Calu3 (cell line): Measurements from ENCODE around the gene FRMD5. TPM values are rescaled to one million over a fixed set of nuclear protein-coding genes. Genes with fewer than 3 reads are reported as not detected.

Experiments used
- BruUV-seq: library from RNA; stranded (reverse); fragments of 400-500 nt; replicated peaks from 2 replicates; lab custom pipeline; 2021; lab: Mats Ljungman, UMichigan
- CTCF ChIA-PET: fragments of 300-600 bp; sonication (Branson Sonifier 250); formaldehyde crosslinking; loops from one replicate; lab custom pipeline; 2022; ENCODE audit warnings: antibody characterized with exemption; lab: Charles Lee
- DNase-seq: peaks from one replicate; pipeline ENCODE4 v3.0.0; 2022
- H3K27ac Mint-ChIP-seq: one replicate; pipeline ENCODE4 v1.8.0; 2022; ENCODE audit warnings: mixed read lengths; ENCODE audit not compliant: unreplicated experiment
- H3K27me3 Mint-ChIP-seq: one replicate; pipeline ENCODE4 v1.8.0; 2022; ENCODE audit warnings: mixed read lengths; ENCODE audit not compliant: unreplicated experiment
- H3K36me3 Mint-ChIP-seq: one replicate; pipeline ENCODE4 v1.8.0; 2022; ENCODE audit warnings: mild to moderate bottlenecking, moderate library complexity, mixed read lengths; ENCODE audit not compliant: insufficient read depth, unreplicated experiment
- H3K4me1 Mint-ChIP-seq: one replicate; pipeline ENCODE4 v1.8.0; 2022; ENCODE audit warnings: mild to moderate bottlenecking, low read depth, mixed read lengths; ENCODE audit not compliant: unreplicated experiment
- H3K4me3 Mint-ChIP-seq: one replicate; pipeline ENCODE4 v1.8.0; 2022; ENCODE audit warnings: mild to moderate bottlenecking, low read depth, moderate library complexity, mixed read lengths; ENCODE audit not compliant: unreplicated experiment
- H3K9me3 Mint-ChIP-seq: one replicate; pipeline ENCODE4 v1.8.0; 2022; ENCODE audit warnings: low read depth, mixed read lengths; ENCODE audit not compliant: unreplicated experiment
- intact Hi-C: fragments of 100-400 bp; cut with micrococcal nuclease; formaldehyde crosslinking; loops from one replicate; pipeline ENCODE4 v1.10.0; 2022; ENCODE audit not compliant: unreplicated experiment
- total RNA-seq: library from RNA; stranded (reverse); gene quantifications from 2 replicates; pipeline ENCODE4 v1.2.3, GENCODE V29; 2022
- TF ChIP-seq, protein P1 (sequence below): fragments of 200-600 bp; IDR thresholded peaks from one replicate; pipeline ENCODE4 v1.8.0; 2022; ENCODE audit warnings: antibody characterized with exemption; ENCODE audit not compliant: unreplicated experiment

Gene FRMD5
- total RNA-seq, 1 experiment from 2014 or later = 10.9 TPM

DNA sequence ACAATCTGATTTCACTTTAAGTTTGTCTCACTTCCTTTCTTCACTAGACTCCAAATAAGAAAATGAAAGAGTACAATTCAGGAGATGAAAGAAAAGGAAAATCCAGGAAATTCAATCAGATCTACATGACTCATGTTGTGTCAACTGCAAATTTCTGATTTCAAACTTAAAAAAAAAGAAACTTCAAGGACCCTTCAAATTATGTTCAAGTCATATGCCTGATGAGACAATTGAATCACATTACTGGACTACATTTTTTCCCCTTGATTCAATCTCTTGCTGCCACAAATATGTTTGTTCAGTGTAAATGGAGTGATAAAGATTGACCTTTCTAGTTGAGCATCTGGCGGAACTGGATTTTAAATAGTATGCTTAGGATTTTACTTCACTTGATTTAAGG lies 37.4 kb downstream of the FRMD5 start:
- DNase-seq = peak; percentile 5
- BruUV-seq = no TSS peak
- TF ChIP-seq, protein P1, sequence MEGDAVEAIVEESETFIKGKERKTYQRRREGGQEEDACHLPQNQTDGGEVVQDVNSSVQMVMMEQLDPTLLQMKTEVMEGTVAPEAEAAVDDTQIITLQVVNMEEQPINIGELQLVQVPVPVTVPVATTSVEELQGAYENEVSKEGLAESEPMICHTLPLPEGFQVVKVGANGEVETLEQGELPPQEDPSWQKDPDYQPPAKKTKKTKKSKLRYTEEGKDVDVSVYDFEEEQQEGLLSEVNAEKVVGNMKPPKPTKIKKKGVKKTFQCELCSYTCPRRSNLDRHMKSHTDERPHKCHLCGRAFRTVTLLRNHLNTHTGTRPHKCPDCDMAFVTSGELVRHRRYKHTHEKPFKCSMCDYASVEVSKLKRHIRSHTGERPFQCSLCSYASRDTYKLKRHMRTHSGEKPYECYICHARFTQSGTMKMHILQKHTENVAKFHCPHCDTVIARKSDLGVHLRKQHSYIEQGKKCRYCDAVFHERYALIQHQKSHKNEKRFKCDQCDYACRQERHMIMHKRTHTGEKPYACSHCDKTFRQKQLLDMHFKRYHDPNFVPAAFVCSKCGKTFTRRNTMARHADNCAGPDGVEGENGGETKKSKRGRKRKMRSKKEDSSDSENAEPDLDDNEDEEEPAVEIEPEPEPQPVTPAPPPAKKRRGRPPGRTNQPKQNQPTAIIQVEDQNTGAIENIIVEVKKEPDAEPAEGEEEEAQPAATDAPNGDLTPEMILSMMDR = no peak
- CTCF ChIA-PET = interaction anchor here (1.1 kb wide), 1 partner anchor 58 kb away, joined by 3 read pairs; no protein-coding TSS in a partner anchor
- H3K4me1 Mint-ChIP-seq = peaks cover 18% of the 10 kb centered on the region
- no peaks in the 10 kb centered on the region for H3K27me3 Mint-ChIP-seq
- peaks cover 4% of the 10 kb centered on the region for H3K36me3 Mint-ChIP-seq
- H3K9me3 Mint-ChIP-seq = no peaks in the 10 kb centered on the region
- no peak overlapping the region for H3K4me3 Mint-ChIP-seq
- intact Hi-C loops = loop anchor here (1.0 kb wide), 1 partner anchor 37 kb away; no protein-coding TSS in a partner anchor
- H3K27ac Mint-ChIP-seq = peak overlapping the region; percentile 50

DNA sequence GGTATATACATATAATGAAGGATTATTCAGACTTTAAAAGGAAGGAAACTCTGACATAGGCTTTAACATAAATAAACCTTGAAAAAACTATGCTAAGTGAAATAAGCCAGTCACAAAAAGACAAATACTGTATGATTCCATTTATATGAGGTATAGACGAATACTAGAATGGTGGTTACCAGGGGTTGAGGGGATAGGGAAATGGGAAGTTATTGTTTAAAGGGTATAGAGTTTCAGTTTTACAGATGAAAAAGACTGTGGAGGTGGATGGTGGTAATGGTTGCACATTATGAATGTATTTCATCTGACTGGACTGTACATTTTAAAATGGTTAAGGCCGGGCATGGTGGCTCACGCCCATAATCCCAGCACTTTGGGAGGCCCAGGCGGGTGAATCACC lies 41.7 kb downstream of the FRMD5 start:
- BruUV-seq = no TSS peak
- Mint-ChIP-seq H3K27me3 (no peaks in the 10 kb centered on the region), H3K27ac (no peak overlapping the region), H3K4me1 (peaks cover 4% of the 10 kb centered on the region), H3K36me3 (no peaks in the 10 kb centered on the region), H3K4me3 (no peak overlapping the region), H3K9me3 (no peaks in the 10 kb centered on the region)
- intact Hi-C loops = no loop called here
- TF ChIP-seq, protein P1 = no peak
- DNase-seq = no peak
- CTCF ChIA-PET = no interaction called here

DNA sequence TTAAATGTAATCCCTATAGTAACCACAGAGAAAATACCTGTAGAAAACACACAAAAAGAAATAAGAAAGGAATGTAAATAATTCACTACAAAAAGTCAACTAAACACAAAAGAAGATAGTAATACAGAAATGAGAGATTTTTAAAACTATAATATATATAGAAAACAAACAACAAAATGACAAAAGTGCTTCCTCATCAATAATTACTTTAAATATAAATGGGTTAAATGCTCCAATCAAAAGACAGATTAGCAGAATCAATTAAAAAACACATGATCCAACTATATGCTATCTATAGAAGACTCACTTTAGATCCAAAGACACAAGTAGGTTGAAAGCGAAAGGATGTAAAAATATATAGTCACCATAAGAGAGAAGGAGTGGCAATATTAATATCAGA lies 45.8 kb downstream of the FRMD5 start:
- intact Hi-C loops = no loop called here
- H3K27me3 Mint-ChIP-seq = no peaks in the 10 kb centered on the region
- no peaks in the 10 kb centered on the region for H3K9me3 Mint-ChIP-seq
- no peak overlapping the region for H3K4me3 Mint-ChIP-seq
- no peaks in the 10 kb centered on the region for H3K4me1 Mint-ChIP-seq
- H3K36me3 Mint-ChIP-seq = no peaks in the 10 kb centered on the region
- H3K27ac Mint-ChIP-seq = no peak overlapping the region
- no peak for DNase-seq
- TF ChIP-seq, protein P1 = no peak
- CTCF ChIA-PET = interaction anchor here (0.9 kb wide), 1 partner anchor 279 kb away, joined by 3 read pairs; no protein-coding TSS in a partner anchor
- BruUV-seq = no TSS peak

DNA sequence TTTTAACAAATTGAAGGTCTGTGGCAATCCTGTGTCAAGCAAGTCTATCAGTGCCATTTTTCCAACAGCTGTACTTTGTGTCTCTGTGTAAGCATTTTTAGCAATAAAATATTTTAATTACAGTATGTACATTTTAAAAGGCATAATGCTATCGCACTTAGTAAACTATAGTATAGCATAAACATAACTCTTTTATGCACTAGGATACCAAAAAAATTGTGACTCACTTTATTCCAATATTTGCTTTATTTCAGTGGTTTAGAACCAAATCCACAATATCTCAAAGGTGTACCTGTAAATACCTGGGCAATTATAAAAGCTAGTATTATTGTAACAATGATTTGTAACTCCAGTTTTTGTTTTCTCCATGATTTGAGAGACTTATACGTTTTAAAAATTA lies 46.5 kb downstream of the FRMD5 start:
- intact Hi-C loops = no loop called here
- no peak overlapping the region for H3K27ac Mint-ChIP-seq
- no peaks in the 10 kb centered on the region for H3K9me3 Mint-ChIP-seq
- no peak overlapping the region for H3K4me3 Mint-ChIP-seq
- no peaks in the 10 kb centered on the region for H3K4me1 Mint-ChIP-seq
- DNase-seq = no peak
- CTCF ChIA-PET = interaction anchor here (0.9 kb wide), 1 partner anchor 280 kb away, joined by 3 read pairs; no protein-coding TSS in a partner anchor
- H3K27me3 Mint-ChIP-seq = no peaks in the 10 kb centered on the region
- TF ChIP-seq, protein P1 = no peak
- BruUV-seq = no TSS peak
- no peaks in the 10 kb centered on the region for H3K36me3 Mint-ChIP-seq
